Measurements from ENCODE around the gene FBXW11. TPM values are rescaled to one million over a fixed set of nuclear protein-coding genes. Genes with fewer than 3 reads are reported as not detected.
A peak's percentile ranks its signal among the peaks of the same experiment; 100 is the strongest.

The FBXW11 gene
- polyA plus RNA-seq, 1 donor from 2014 or later = 103 TPM

GRCh38 chr5:171850324-171850947 is 156.0 kb downstream of the FBXW11 start:
- Histone ChIP-seq H3K27me3 (ENCODE audit: insufficient read depth, low read depth, low read length) (no peaks in the 10 kb centered on the region), H3K9me2 (ENCODE audit: insufficient read depth, low read length) (no peaks in the 10 kb centered on the region), H3K27ac (ENCODE audit: low read length) (no peak overlapping the region), H3K4me3 (ENCODE audit: low read length) (no peak overlapping the region), H3K36me3 (ENCODE audit: insufficient read depth, low read length) (no peaks in the 10 kb centered on the region), H3K9ac (ENCODE audit: low read length) (no peak overlapping the region), H3K9me3 (ENCODE audit: low read length) (no peaks in the 10 kb centered on the region), H3F3A (ENCODE audit: insufficient read depth, low read length, poor library complexity, severe bottlenecking) (no peaks in the 10 kb centered on the region), H4K20me1 (ENCODE audit: insufficient read depth) (no peaks in the 10 kb centered on the region), H3K4me2 (ENCODE audit: low read length) (no peak overlapping the region), H3K79me2 (replicated peaks; ENCODE audit: insufficient read depth, low read length) (no peaks in the 10 kb centered on the region), H2AFZ (ENCODE audit: low read depth, low read length) (no peak overlapping the region)
- TF ChIP-seq EP300 (conservative IDR thresholded peaks at IDR 0.05; ENCODE audit: poor library complexity, severe bottlenecking) (no peak), POLR2AphosphoS5 (IDR thresholded peaks at IDR 0.05) (no peak), SMC3 (conservative IDR thresholded peaks at IDR 0.05; ENCODE audit: poor library complexity) (no peak), TAF1 (IDR thresholded peaks at IDR 0.05; ENCODE audit: low read depth) (no peak), CTCF (IDR thresholded peaks at IDR 0.05; ENCODE audit: poor library complexity, severe bottlenecking) (peak; percentile 26), RAD21 (conservative IDR thresholded peaks at IDR 0.05) (peak; percentile 17), REST (IDR thresholded peaks at IDR 0.05; ENCODE audit: borderline replicate concordance) (no peak)

GRCh38 chr5:171849585-171850323 is 156.7 kb downstream of the FBXW11 start:
- Histone ChIP-seq H3F3A (ENCODE audit: insufficient read depth, low read length, poor library complexity, severe bottlenecking) (no peaks in the 10 kb centered on the region), H2AFZ (ENCODE audit: low read depth, low read length) (no peak overlapping the region), H3K4me2 (ENCODE audit: low read length) (no peak overlapping the region), H3K79me2 (replicated peaks; ENCODE audit: insufficient read depth, low read length) (no peaks in the 10 kb centered on the region), H4K20me1 (ENCODE audit: insufficient read depth) (no peaks in the 10 kb centered on the region), H3K9me2 (ENCODE audit: insufficient read depth, low read length) (no peaks in the 10 kb centered on the region), H3K27me3 (ENCODE audit: insufficient read depth, low read depth, low read length) (no peaks in the 10 kb centered on the region), H3K9ac (ENCODE audit: low read length) (no peak overlapping the region), H3K36me3 (ENCODE audit: insufficient read depth, low read length) (no peaks in the 10 kb centered on the region), H3K27ac (ENCODE audit: low read length) (no peak overlapping the region), H3K4me3 (ENCODE audit: low read length) (no peak overlapping the region), H3K9me3 (ENCODE audit: low read length) (no peaks in the 10 kb centered on the region)
- TF ChIP-seq REST (IDR thresholded peaks at IDR 0.05; ENCODE audit: borderline replicate concordance) = no peak
- no peak for TF ChIP-seq CTCF (IDR thresholded peaks at IDR 0.05; ENCODE audit: poor library complexity, severe bottlenecking)
- no peak for TF ChIP-seq MXI1 (conservative IDR thresholded peaks at IDR 0.05; ENCODE audit: poor library complexity, severe bottlenecking)
- TF ChIP-seq RAD21 (conservative IDR thresholded peaks at IDR 0.05) = no peak
- no peak for TF ChIP-seq EZH2 (IDR thresholded peaks at IDR 0.05; ENCODE audit: borderline replicate concordance, insufficient read depth, low read length, poor library complexity, severe bottlenecking)
- no peak for TF ChIP-seq TAF1 (IDR thresholded peaks at IDR 0.05; ENCODE audit: low read depth)
- no peak for TF ChIP-seq POLR2AphosphoS5 (IDR thresholded peaks at IDR 0.05)
- no peak for TF ChIP-seq SMC3 (conservative IDR thresholded peaks at IDR 0.05; ENCODE audit: poor library complexity)
- TF ChIP-seq EP300 (conservative IDR thresholded peaks at IDR 0.05; ENCODE audit: poor library complexity, severe bottlenecking) = no peak
